ENCODE results near the gene VIL1. TPM values are rescaled to one million over a fixed set of nuclear protein-coding genes. Genes with fewer than 3 reads are reported as not detected.

VIL1 gene
- total RNA-seq = under 0.01 TPM in 1 of 2 replicates, not detected in the other

- H4K20me1 ChIP-seq (ENCODE audit: insufficient read depth, low read length) = no peaks in the 10 kb centered on the region
- no peaks in the 10 kb centered on the region for H3K27me3 ChIP-seq (ENCODE audit: insufficient read depth, low read length)
- peak; percentile 11 for DNase-seq (ENCODE audit: insufficient read length, low spot score, missing footprints)
- no peak within 1 kb of the TSS for H2AFZ ChIP-seq (ENCODE audit: low read length)
- H3K79me2 ChIP-seq (ENCODE audit: insufficient read depth, low read length) = no peaks in the 10 kb centered on the region
- H3K27ac ChIP-seq (ENCODE audit: low read depth, low read length) = no peak within 1 kb of the TSS
- H3K9me3 ChIP-seq (ENCODE audit: low read depth, low read length) = no peaks in the 10 kb centered on the region
- no peak for TF ChIP-seq CTCF (IDR thresholded peaks at IDR 0.05; ENCODE audit: extremely low read depth, low read depth, low read length)
- no peaks in the 10 kb centered on the region for H3K4me1 ChIP-seq (ENCODE audit: insufficient read depth, low read length)
- H3K4me3 ChIP-seq (ENCODE audit: insufficient read depth, low read length) = no peak within 1 kb of the TSS
- no peak within 1 kb of the TSS for H3K4me2 ChIP-seq (ENCODE audit: insufficient read depth, low read length)
- no peaks in the 10 kb centered on the region for H3K36me3 ChIP-seq (ENCODE audit: insufficient read depth, low read length)
Measured at GRCh38 chr2:218418717-218419458, at the start of gene VIL1. Gene VIL1 (plus strand): TSS chr2:218419123. CDS start chr2:218423779, 4,656 bp downstream.

- no peaks in the 10 kb centered on the region for H3K9me3 ChIP-seq (ENCODE audit: low read depth, low read length)
- no peak overlapping the region for H3K27ac ChIP-seq (ENCODE audit: low read depth, low read length)
- H3K27me3 ChIP-seq (ENCODE audit: insufficient read depth, low read length) = no peaks in the 10 kb centered on the region
- H3K4me2 ChIP-seq (ENCODE audit: insufficient read depth, low read length) = no peak overlapping the region
- no peak overlapping the region for H3K4me3 ChIP-seq (ENCODE audit: insufficient read depth, low read length)
- peak; percentile 22 for DNase-seq (ENCODE audit: insufficient read length, low spot score, missing footprints)
- H3K79me2 ChIP-seq (ENCODE audit: insufficient read depth, low read length) = no peaks in the 10 kb centered on the region
- no peaks in the 10 kb centered on the region for H3K36me3 ChIP-seq (ENCODE audit: insufficient read depth, low read length)
- H3K4me1 ChIP-seq (ENCODE audit: insufficient read depth, low read length) = peaks cover 6% of the 10 kb centered on the region
- no peaks in the 10 kb centered on the region for H4K20me1 ChIP-seq (ENCODE audit: insufficient read depth, low read length)
- H2AFZ ChIP-seq (ENCODE audit: low read length) = no peak overlapping the region
- TF ChIP-seq CTCF (IDR thresholded peaks at IDR 0.05; ENCODE audit: extremely low read depth, low read depth, low read length) = no peak
Measured at GRCh38 chr2:218369330-218369729, 49.6 kb upstream of the VIL1 start.

GRCh38 chr2:218370410-218371063, 48.4 kb upstream of the VIL1 start:
- H3K36me3 ChIP-seq (ENCODE audit: insufficient read depth, low read length) = no peaks in the 10 kb centered on the region
- peak; percentile 77 for DNase-seq (ENCODE audit: insufficient read length, low spot score, missing footprints)
- no peaks in the 10 kb centered on the region for H3K27me3 ChIP-seq (ENCODE audit: insufficient read depth, low read length)
- peaks cover 6% of the 10 kb centered on the region for H3K4me1 ChIP-seq (ENCODE audit: insufficient read depth, low read length)
- no peaks in the 10 kb centered on the region for H4K20me1 ChIP-seq (ENCODE audit: insufficient read depth, low read length)
- H3K9me3 ChIP-seq (ENCODE audit: low read depth, low read length) = no peaks in the 10 kb centered on the region
- peak overlapping the region; percentile 48 for H3K27ac ChIP-seq (ENCODE audit: low read depth, low read length)
- no peak overlapping the region for H3K4me3 ChIP-seq (ENCODE audit: insufficient read depth, low read length)
- TF ChIP-seq CTCF (IDR thresholded peaks at IDR 0.05; ENCODE audit: extremely low read depth, low read depth, low read length) = no peak
- no peak overlapping the region for H2AFZ ChIP-seq (ENCODE audit: low read length)
- H3K4me2 ChIP-seq (ENCODE audit: insufficient read depth, low read length) = no peak overlapping the region
- H3K79me2 ChIP-seq (ENCODE audit: insufficient read depth, low read length) = no peaks in the 10 kb centered on the region

GRCh38 chr2:218371983-218372350, 47.0 kb upstream of the VIL1 start:
- Histone ChIP-seq H2AFZ (ENCODE audit: low read length) (no peak overlapping the region), H3K9me3 (ENCODE audit: low read depth, low read length) (no peaks in the 10 kb centered on the region), H3K27me3 (ENCODE audit: insufficient read depth, low read length) (no peaks in the 10 kb centered on the region), H3K36me3 (ENCODE audit: insufficient read depth, low read length) (no peaks in the 10 kb centered on the region), H3K27ac (ENCODE audit: low read depth, low read length) (no peak overlapping the region), H4K20me1 (ENCODE audit: insufficient read depth, low read length) (no peaks in the 10 kb centered on the region), H3K4me3 (ENCODE audit: insufficient read depth, low read length) (no peak overlapping the region), H3K4me2 (ENCODE audit: insufficient read depth, low read length) (no peak overlapping the region), H3K79me2 (ENCODE audit: insufficient read depth, low read length) (no peaks in the 10 kb centered on the region), H3K4me1 (ENCODE audit: insufficient read depth, low read length) (peaks cover 6% of the 10 kb centered on the region)
- DNase-seq (ENCODE audit: insufficient read length, low spot score, missing footprints) = no peak
- TF ChIP-seq CTCF (IDR thresholded peaks at IDR 0.05; ENCODE audit: extremely low read depth, low read depth, low read length) = no peak
